ENCODE results near the gene LRRC70. TPM values are rescaled to one million over a fixed set of nuclear protein-coding genes. Genes with fewer than 3 reads are reported as not detected.
A peak's percentile ranks its signal among the peaks of the same experiment; 100 is the strongest.

The LRRC70 gene, protein sequence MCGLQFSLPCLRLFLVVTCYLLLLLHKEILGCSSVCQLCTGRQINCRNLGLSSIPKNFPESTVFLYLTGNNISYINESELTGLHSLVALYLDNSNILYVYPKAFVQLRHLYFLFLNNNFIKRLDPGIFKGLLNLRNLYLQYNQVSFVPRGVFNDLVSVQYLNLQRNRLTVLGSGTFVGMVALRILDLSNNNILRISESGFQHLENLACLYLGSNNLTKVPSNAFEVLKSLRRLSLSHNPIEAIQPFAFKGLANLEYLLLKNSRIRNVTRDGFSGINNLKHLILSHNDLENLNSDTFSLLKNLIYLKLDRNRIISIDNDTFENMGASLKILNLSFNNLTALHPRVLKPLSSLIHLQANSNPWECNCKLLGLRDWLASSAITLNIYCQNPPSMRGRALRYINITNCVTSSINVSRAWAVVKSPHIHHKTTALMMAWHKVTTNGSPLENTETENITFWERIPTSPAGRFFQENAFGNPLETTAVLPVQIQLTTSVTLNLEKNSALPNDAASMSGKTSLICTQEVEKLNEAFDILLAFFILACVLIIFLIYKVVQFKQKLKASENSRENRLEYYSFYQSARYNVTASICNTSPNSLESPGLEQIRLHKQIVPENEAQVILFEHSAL
- 0.56 and 0.68 TPM in 2 replicates for total RNA-seq (2022)
- Bru-seq, nascent RNA = percentile 86 among the genes with signal in this experiment
- BruChase-seq, experiment 1, labeled RNA remaining after a 2-hour chase = percentile 68 among the genes with signal in this experiment
- percentile 70 among the genes with signal in this experiment for BruChase-seq, experiment 2, labeled RNA remaining after a 6-hour chase
- long read RNA-seq = 0 reads

DNA sequence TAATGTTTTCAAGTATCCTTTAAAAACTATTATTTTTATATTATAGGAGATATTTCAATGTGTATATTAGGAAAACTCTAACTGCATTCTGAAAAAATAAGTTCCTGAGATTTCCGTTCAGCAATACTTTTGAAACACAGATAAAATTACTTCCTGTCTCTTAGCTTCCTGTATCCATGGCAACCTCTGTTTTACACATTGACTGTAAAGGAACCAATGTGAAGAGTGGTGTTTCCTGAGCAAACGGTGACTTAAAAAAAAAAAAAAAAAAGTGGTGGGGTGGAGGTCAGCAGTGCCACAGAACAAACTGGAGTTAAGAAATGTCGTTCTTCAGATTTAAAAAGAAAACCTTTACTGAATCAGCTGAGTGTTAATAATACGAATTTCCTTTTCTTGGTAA, at the start of gene LRRC70:
LRRC70 (plus strand) TSS at position 280 of the 400 bp plus-strand sequence. CDS start 620 bp downstream, outside the sequence.
- H3K27me3 Mint-ChIP-seq (ENCODE audit: insufficient read depth, unreplicated experiment) = no peaks in the 10 kb centered on the region
- BruUV-seq (replicated peaks) = no TSS peak
- H3K9me3 ChIP-seq = no peaks in the 10 kb centered on the region
- H3K4me3 Mint-ChIP-seq (ENCODE audit: unreplicated experiment) = no peak within 1 kb of the TSS
- DNase-seq = peak in 1 of 2 experiments; percentile 19
- TF ChIP-seq, protein P1, sequence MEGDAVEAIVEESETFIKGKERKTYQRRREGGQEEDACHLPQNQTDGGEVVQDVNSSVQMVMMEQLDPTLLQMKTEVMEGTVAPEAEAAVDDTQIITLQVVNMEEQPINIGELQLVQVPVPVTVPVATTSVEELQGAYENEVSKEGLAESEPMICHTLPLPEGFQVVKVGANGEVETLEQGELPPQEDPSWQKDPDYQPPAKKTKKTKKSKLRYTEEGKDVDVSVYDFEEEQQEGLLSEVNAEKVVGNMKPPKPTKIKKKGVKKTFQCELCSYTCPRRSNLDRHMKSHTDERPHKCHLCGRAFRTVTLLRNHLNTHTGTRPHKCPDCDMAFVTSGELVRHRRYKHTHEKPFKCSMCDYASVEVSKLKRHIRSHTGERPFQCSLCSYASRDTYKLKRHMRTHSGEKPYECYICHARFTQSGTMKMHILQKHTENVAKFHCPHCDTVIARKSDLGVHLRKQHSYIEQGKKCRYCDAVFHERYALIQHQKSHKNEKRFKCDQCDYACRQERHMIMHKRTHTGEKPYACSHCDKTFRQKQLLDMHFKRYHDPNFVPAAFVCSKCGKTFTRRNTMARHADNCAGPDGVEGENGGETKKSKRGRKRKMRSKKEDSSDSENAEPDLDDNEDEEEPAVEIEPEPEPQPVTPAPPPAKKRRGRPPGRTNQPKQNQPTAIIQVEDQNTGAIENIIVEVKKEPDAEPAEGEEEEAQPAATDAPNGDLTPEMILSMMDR (IDR thresholded peaks at IDR 0.05; ENCODE audit: insufficient read depth in 1 of 2, low read depth in 1 of 2, low read length in 1 of 2, severe bottlenecking in 1 of 2, unreplicated experiment in 1 of 2) = no peak
- no peaks in the 10 kb centered on the region for H3K36me3 ChIP-seq (ENCODE audit: control insufficient read depth, insufficient read depth, low read length)
- intact Hi-C loops (cut with micrococcal nuclease; ENCODE audit: unreplicated experiment) = no loop called here
- peaks cover 6% of the 10 kb centered on the region for H3K4me1 Mint-ChIP-seq (ENCODE audit: low read depth, unreplicated experiment)
- H3K4me3 ChIP-seq (ENCODE audit: low read depth, low read length) = no peak within 1 kb of the TSS
- no peaks in the 10 kb centered on the region for H3K27me3 ChIP-seq (replicated peaks; ENCODE audit: control insufficient read depth, insufficient read depth, low read length)
- H3K4me1 ChIP-seq = no peaks in the 10 kb centered on the region
- ChIA-PET CTCF (interaction anchor here (0.7 kb wide), 1 partner anchor 1626 kb away, joined by 5 read pairs; no protein-coding TSS in a partner anchor), POLR2A (no interaction called here)
- no peaks in the 10 kb centered on the region for H3K9me3 Mint-ChIP-seq (ENCODE audit: unreplicated experiment)
- no peak within 1 kb of the TSS for H3K27ac Mint-ChIP-seq (ENCODE audit: unreplicated experiment)
- H3K36me3 Mint-ChIP-seq (ENCODE audit: insufficient read depth, unreplicated experiment) = peaks cover 12% of the 10 kb centered on the region

DNA sequence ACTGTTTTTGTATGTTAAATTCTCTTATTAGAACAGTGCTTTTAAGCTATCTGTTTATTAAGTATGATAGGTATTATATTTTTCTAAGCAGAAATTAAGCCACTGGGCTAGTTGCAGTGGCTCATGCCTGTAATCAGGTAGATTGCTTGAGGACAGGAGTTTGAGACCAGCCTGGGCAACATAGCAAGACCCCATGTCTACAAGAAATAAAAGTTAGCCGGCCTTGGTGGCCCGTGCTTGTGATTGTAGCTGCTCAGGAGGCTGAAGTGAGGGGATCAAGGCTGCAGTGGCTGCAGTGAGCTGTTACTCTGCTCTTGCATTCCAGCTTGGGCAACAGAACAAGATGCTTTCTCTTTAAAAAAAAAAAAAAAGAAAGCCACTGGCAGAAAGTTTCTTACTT, 45.0 kb upstream of the LRRC70 start:
- Mint-ChIP-seq H3K4me1 (ENCODE audit: low read depth, unreplicated experiment) (peaks cover 5% of the 10 kb centered on the region), H3K36me3 (ENCODE audit: insufficient read depth, unreplicated experiment) (peaks cover 27% of the 10 kb centered on the region), H3K9me3 (ENCODE audit: unreplicated experiment) (peaks cover 6% of the 10 kb centered on the region), H3K27ac (ENCODE audit: unreplicated experiment) (no peak overlapping the region), H3K4me3 (ENCODE audit: unreplicated experiment) (no peak overlapping the region), H3K27me3 (ENCODE audit: insufficient read depth, unreplicated experiment) (no peaks in the 10 kb centered on the region)
- Histone ChIP-seq H3K4me1 (peaks cover 19% of the 10 kb centered on the region), H3K27me3 (replicated peaks; ENCODE audit: control insufficient read depth, insufficient read depth, low read length) (no peaks in the 10 kb centered on the region), H3K36me3 (ENCODE audit: control insufficient read depth, insufficient read depth, low read length) (peaks cover 1% of the 10 kb centered on the region; the same call in 1 of the 2 replicates), H3K4me3 (ENCODE audit: low read depth, low read length) (no peak overlapping the region), H3K9me3 (no peaks in the 10 kb centered on the region)
- intact Hi-C loops (cut with micrococcal nuclease; ENCODE audit: unreplicated experiment) = no loop called here
- no TSS peak for BruUV-seq (replicated peaks)
- ChIA-PET POLR2A (interaction anchor here (0.6 kb wide), 1 partner anchor 1202 kb away, joined by 3 read pairs; no protein-coding TSS in a partner anchor), CTCF (no interaction called here)
- TF ChIP-seq, protein P1 (IDR thresholded peaks at IDR 0.05; ENCODE audit: insufficient read depth in 1 of 2, low read depth in 1 of 2, low read length in 1 of 2, severe bottlenecking in 1 of 2, unreplicated experiment in 1 of 2) = no peak
- DNase-seq = no peak

DNA sequence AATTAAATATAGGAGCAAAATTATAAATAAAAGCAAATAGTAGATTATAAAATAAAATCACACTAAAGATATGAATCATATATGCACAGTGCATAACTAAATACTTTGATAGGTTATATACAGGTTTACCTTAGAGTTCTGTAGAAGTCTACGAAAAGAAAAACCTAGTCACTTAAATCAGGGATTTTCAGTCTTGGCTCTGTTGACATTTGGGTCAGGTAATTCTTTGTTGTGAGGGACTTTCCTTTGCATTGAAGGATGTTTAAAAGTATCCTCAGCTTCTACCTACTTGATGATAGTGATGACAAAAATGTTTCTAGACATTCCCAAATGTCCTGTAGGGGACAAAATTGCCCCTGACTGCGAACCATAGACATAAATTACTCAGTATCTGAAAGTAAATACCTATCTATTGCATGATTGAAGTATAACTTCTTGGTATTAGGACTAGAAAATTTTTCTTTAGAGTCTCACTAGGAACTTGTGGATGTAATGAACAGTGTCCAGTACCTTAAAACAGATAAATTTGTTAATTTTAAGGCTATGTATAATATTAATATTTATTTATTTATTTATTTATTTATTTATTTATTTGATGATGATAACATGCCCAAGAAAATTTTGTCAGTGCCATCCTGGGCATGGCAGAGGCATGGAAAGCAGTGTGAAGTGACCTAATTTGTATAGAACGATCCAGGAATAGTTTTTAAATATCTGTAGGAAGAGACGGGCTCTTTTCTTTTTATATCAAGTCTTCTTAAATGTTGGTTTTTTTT, 44.0 kb upstream of the LRRC70 start:
- H3K27me3 Mint-ChIP-seq (ENCODE audit: insufficient read depth, unreplicated experiment) = no peaks in the 10 kb centered on the region
- Histone ChIP-seq H3K4me3 (ENCODE audit: low read depth, low read length) (no peak overlapping the region), H3K4me1 (peaks cover 22% of the 10 kb centered on the region), H3K27me3 (replicated peaks; ENCODE audit: control insufficient read depth, insufficient read depth, low read length) (no peaks in the 10 kb centered on the region), H3K9me3 (no peaks in the 10 kb centered on the region), H3K36me3 (ENCODE audit: control insufficient read depth, insufficient read depth, low read length) (peaks cover 1% of the 10 kb centered on the region; the same call in 1 of the 2 replicates)
- H3K4me3 Mint-ChIP-seq (ENCODE audit: unreplicated experiment) = no peak overlapping the region
- no peak for DNase-seq
- peaks cover 12% of the 10 kb centered on the region for H3K9me3 Mint-ChIP-seq (ENCODE audit: unreplicated experiment)
- TF ChIP-seq, protein P1 (IDR thresholded peaks at IDR 0.05; ENCODE audit: insufficient read depth in 1 of 2, low read depth in 1 of 2, low read length in 1 of 2, severe bottlenecking in 1 of 2, unreplicated experiment in 1 of 2) = no peak
- peaks cover 32% of the 10 kb centered on the region for H3K36me3 Mint-ChIP-seq (ENCODE audit: insufficient read depth, unreplicated experiment)
- no peak overlapping the region for H3K27ac Mint-ChIP-seq (ENCODE audit: unreplicated experiment)
- ChIA-PET CTCF (no interaction called here), POLR2A (no interaction called here)
- no TSS peak for BruUV-seq (replicated peaks)
- intact Hi-C loops (cut with micrococcal nuclease; ENCODE audit: unreplicated experiment) = no loop called here
- peaks cover 10% of the 10 kb centered on the region for H3K4me1 Mint-ChIP-seq (ENCODE audit: low read depth, unreplicated experiment)

Measured in Caco-2 (cell line).